Endometrium (tissue), 2 donors: Measurements from ENCODE around the gene UTP14C.
"Not testable (repeated sequence)": the region's sequence is repeated elsewhere in the genome, so short reads cannot be mapped to it uniquely, and the experiment has no call there.

Experiments
- FAIRE-seq: peaks from 2 replicates; lab custom pipeline; 2012; peaks lifted over from hg19 to GRCh38; lab: Jason Lieb, UNC
- donor health status: control.
- donor health status: control.

Gene UTP14C

GRCh38 chr13:52024481-52024880 lies at the start of gene UTP14C:
UTP14C (plus strand) TSS chr13:52024691; CDS start chr13:52028805, 4,114 bp downstream.
- FAIRE-seq: no peak

- FAIRE-seq: no peak
Measured at GRCh38 chr13:51976423-51976822, 48.1 kb upstream of the UTP14C start.

GRCh38 chr13:51976890-51977289 lies 47.6 kb upstream of the UTP14C start:
- FAIRE-seq: no peak

- no peak for FAIRE-seq
Measured at GRCh38 chr13:51977625-51978024, 46.9 kb upstream of the UTP14C start.

GRCh38 chr13:51978796-51979556 lies 45.5 kb upstream of the UTP14C start:
- no peak for FAIRE-seq

- FAIRE-seq: no peak
Measured at GRCh38 chr13:51980908-51981307, 43.6 kb upstream of the UTP14C start.

- no peak for FAIRE-seq
Measured at GRCh38 chr13:51981355-51981754, 43.1 kb upstream of the UTP14C start.

GRCh38 chr13:51983292-51983691 lies 41.2 kb upstream of the UTP14C start:
- not testable (repeated sequence) for FAIRE-seq

- not testable (repeated sequence) for FAIRE-seq
Measured at GRCh38 chr13:51984904-51985303, 39.6 kb upstream of the UTP14C start.

- no peak for FAIRE-seq
Measured at GRCh38 chr13:51988988-51989618, 35.4 kb upstream of the UTP14C start.

GRCh38 chr13:51993713-51994112 lies 30.8 kb upstream of the UTP14C start:
- no peak for FAIRE-seq

- FAIRE-seq: no peak
Measured at GRCh38 chr13:51995677-51996551, 28.6 kb upstream of the UTP14C start.

- no peak for FAIRE-seq
Measured at GRCh38 chr13:51996641-51997040, 27.9 kb upstream of the UTP14C start.

- FAIRE-seq: no peak
Measured at GRCh38 chr13:51997186-51997585, 27.3 kb upstream of the UTP14C start.

- FAIRE-seq: no peak
Measured at GRCh38 chr13:51997641-51998330, 26.7 kb upstream of the UTP14C start.

- no peak for FAIRE-seq
Measured at GRCh38 chr13:51998723-51999509, 25.6 kb upstream of the UTP14C start.

GRCh38 chr13:51999510-51999911 lies 25.0 kb upstream of the UTP14C start:
- no peak for FAIRE-seq

GRCh38 chr13:51999921-52000320 lies 24.6 kb upstream of the UTP14C start:
- FAIRE-seq: no peak

- FAIRE-seq: no peak
Measured at GRCh38 chr13:52001120-52001731, 23.3 kb upstream of the UTP14C start.

- FAIRE-seq: no peak
Measured at GRCh38 chr13:52002361-52002760, 22.1 kb upstream of the UTP14C start.

GRCh38 chr13:52003541-52003940 lies 20.9 kb upstream of the UTP14C start:
- FAIRE-seq: no peak
